B cell (primary cell): ENCODE measurements around the gene RPL41. TPM values are rescaled to one million over a fixed set of nuclear protein-coding genes. Genes with fewer than 3 reads are reported as not detected.

ENCODE experiments used
- ATAC-seq: fragments of 200-7000 bp; cut with Tn5 transposase; one replicate; pipeline ENCODE4 v1.10.0; 2021; ENCODE audit warnings: low read depth, mild to moderate bottlenecking, moderate number of reproducible peaks, moderate library complexity
- CTCF ChIA-PET: fragments of 350-600 bp; sonication (Branson Sonifier 250); formaldehyde crosslinking; loops from one replicate; lab custom pipeline; 2021; ENCODE audit warnings: antibody characterized with exemption, inconsistent platforms; lab: Charles Lee
- POLR2A ChIA-PET: fragments of 350-600 bp; sonication (Branson Sonifier 250); formaldehyde crosslinking; loops from one replicate; lab custom pipeline; 2021; ENCODE audit warnings: antibody characterized with exemption; lab: Charles Lee
- DNase-seq: peaks from one replicate; pipeline ENCODE4 v3.0.0; 2013
- H2AFZ ChIP-seq: 2 replicates; pipeline ENCODE4 v1.6.1; 2012; ENCODE audit warnings: mild to moderate bottlenecking, low read depth, low read length; ENCODE audit not compliant: insufficient read depth, poor library complexity, severe bottlenecking
- H3K27ac ChIP-seq, 2 donors: 1 replicate in 1 of 2; 2 replicates in 1 of 2; pipeline ENCODE4 v1.5.1; 2012 to 2013; ENCODE audit warnings: low read length in 2 of 2, mild to moderate bottlenecking in 2 of 2, moderate library complexity in 1 of 2
- H3K27me3 ChIP-seq, 4 experiments: fragments of 200-600 bp in 1 of 4; sonication (generic) in 1 of 4; replicated peaks in 1 of 4; 1 replicate in 2 of 4; 2 replicates in 2 of 4; pipeline versions ENCODE4 v1.6.1 to v1.7.0; 2013 to 2016; ENCODE audit warnings: low read length in 3 of 4, mild to moderate bottlenecking in 2 of 4, mixed read lengths in 1 of 4, moderate library complexity in 1 of 4; ENCODE audit not compliant: insufficient read depth in 4 of 4, control insufficient read depth in 3 of 4; ENCODE audit errors: control extremely low read depth in 1 of 4
- H3K36me3 ChIP-seq, 2 experiments: replicated peaks in 1 of 2; 1 replicate in 1 of 2; 2 replicates in 1 of 2; pipeline versions ENCODE4 v1.6.1 to v1.7.1; 2013; ENCODE audit warnings: low read length in 1 of 2; ENCODE audit not compliant: insufficient read depth in 2 of 2, control insufficient read depth in 1 of 2; ENCODE audit errors: control extremely low read depth in 1 of 2, extremely low read depth in 1 of 2
- H3K4me1 ChIP-seq, 2 donors: fragments of 200-600 bp in 1 of 2; sonication (generic) in 1 of 2; 1 replicate in 1 of 2; 2 replicates in 1 of 2; pipeline versions ENCODE4 v1.5.1 to v1.6.1; 2013 to 2017; ENCODE audit warnings: low read length in 2 of 2; ENCODE audit not compliant: control insufficient read depth in 2 of 2, insufficient read depth in 2 of 2
- H3K4me2 ChIP-seq: replicated peaks from 2 replicates; pipeline ENCODE3; 2012; ENCODE audit warnings: mild to moderate bottlenecking, low read depth, low read length; ENCODE audit not compliant: poor library complexity, severe bottlenecking
- H3K4me3 ChIP-seq, 5 experiments: fragments of 200-600 bp in 1 of 5; sonication (generic) in 1 of 5; 1 replicate in 3 of 5; 2 replicates in 2 of 5; pipeline versions ENCODE4 v1.5.1 to v1.7.0; 2011 to 2016; ENCODE audit warnings: low read length in 4 of 5, mild to moderate bottlenecking in 4 of 5, low read depth in 2 of 5, control low read depth in 1 of 5, moderate library complexity in 1 of 5; ENCODE audit not compliant: insufficient read depth in 1 of 5; ENCODE audit errors: control extremely low read depth in 1 of 5, extremely low read depth in 1 of 5
- H3K79me2 ChIP-seq: fragments of 200-600 bp; sonication (generic); one replicate; pipeline ENCODE4 v1.6.0; 2016; ENCODE audit warnings: low read length; ENCODE audit not compliant: control insufficient read depth, insufficient read depth
- H3K9ac ChIP-seq: fragments of 200-600 bp; sonication (generic); 2 replicates; pipeline ENCODE4 v1.6.1; 2017; ENCODE audit warnings: mild to moderate bottlenecking, low read length, moderate library complexity
- H3K9me3 ChIP-seq, 3 donors: one replicate each; pipeline versions ENCODE4 v1.6.1 to v1.7.1; 2013; ENCODE audit warnings: low read length in 2 of 3; ENCODE audit not compliant: control insufficient read depth in 2 of 3, insufficient read depth in 1 of 3; ENCODE audit errors: control extremely low read depth in 1 of 3
- H4K20me1 ChIP-seq: 2 replicates; pipeline ENCODE4 v1.6.0; 2012; ENCODE audit warnings: mild to moderate bottlenecking, low read length; ENCODE audit not compliant: insufficient read depth, control insufficient read depth, poor library complexity, severe bottlenecking
- H3K27ac Mint-ChIP-seq: one replicate; pipeline ENCODE4 v1.8.0; 2021; ENCODE audit warnings: mixed read lengths
- H3K27me3 Mint-ChIP-seq: one replicate; pipeline ENCODE4 v1.8.0; 2021; ENCODE audit warnings: mixed read lengths
- H3K4me1 Mint-ChIP-seq: one replicate; pipeline ENCODE4 v1.8.0; 2021; ENCODE audit warnings: mixed read lengths
- H3K4me3 Mint-ChIP-seq: one replicate; pipeline ENCODE4 v1.8.0; 2021; ENCODE audit warnings: mixed read lengths
- H3K9me3 Mint-ChIP-seq: one replicate; pipeline ENCODE4 v1.8.0; 2022; ENCODE audit warnings: mixed read lengths; ENCODE audit not compliant: insufficient read depth
- CTCF ChIP-seq: fragments of 200-600 bp; IDR thresholded peaks from one replicate; pipeline ENCODE4 v1.8.0; 2022; ENCODE audit warnings: antibody characterized with exemption, mild to moderate bottlenecking
- EZH2 ChIP-seq: IDR thresholded peaks from 2 replicates; pipeline ENCODE4 v1.6.1; 2012; ENCODE audit warnings: borderline replicate concordance, low read depth, mild to moderate bottlenecking, moderate library complexity, low read length; ENCODE audit not compliant: insufficient read depth, poor library complexity, severe bottlenecking
- WGBS: methylation state at CpG from one replicate; pipeline ENCODE4 v1.1.5; 2013; ENCODE audit warnings: missing lambda C conversion rate; ENCODE audit not compliant: insufficient coverage; 5-methylcytosine and 5-hydroxymethylcytosine counted together
- intact Hi-C: fragments of 100-400 bp; cut with micrococcal nuclease; formaldehyde crosslinking; loops from one replicate; pipeline ENCODE4 v1.10.0; 2022
- polyA plus RNA-seq: library from polyadenylated mRNA; depleted of rRNA; stranded (reverse); fragments of >200 nt; gene quantifications from 2 replicates; pipeline ENCODE4 v1.2.3, GENCODE V29; 2012
- total RNA-seq, 2 donors: library from RNA; stranded (reverse); fragments of 120-200 nt in 1 of 2; gene quantifications; 1 replicate in 1 of 2; 2 replicates in 1 of 2; pipeline versions ENCODE4 v1.2.3 to v1.2.4, GENCODE V29; 2013 to 2022

The RPL41 gene
- total and polyA plus RNA-seq, 2 donors (not counting 1 experiment from before 2014, with no cell fraction given) = 4,738 to 10,371 TPM

DNA sequence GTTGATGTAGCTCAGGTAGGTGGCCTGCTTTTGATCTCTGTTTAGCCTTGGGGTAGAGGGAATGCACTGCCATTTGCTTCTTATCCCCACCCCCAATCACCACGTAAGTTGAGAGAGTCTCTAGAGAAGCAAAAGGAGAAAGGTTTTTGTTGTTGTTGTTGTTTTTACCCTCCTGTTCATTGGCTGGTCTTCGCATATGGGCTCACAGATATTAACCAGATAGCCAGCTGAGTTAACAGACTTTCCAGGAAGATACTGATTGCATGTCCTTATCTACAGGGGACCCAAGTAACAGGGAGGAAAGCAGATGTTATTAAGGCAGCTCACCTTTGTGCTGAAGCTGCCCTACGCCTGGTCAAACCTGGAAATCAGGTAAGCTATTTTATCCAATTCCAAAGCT, 9.2 kb upstream of the RPL41 start:
- H3K79me2 ChIP-seq = peaks cover 27% of the 10 kb centered on the region
- ATAC-seq = no peak

More for the DNA sequence above, 9.2 kb upstream of the RPL41 start:
- no peak for TF ChIP-seq EZH2
- TF ChIP-seq CTCF = no peak
- Histone ChIP-seq H3K27me3 (no peaks in the 10 kb centered on the region), H3K27ac (no peak overlapping the region), H3K4me3 (no peak overlapping the region), H4K20me1 (no peaks in the 10 kb centered on the region), H3K4me1 (peaks cover 18 to 23% of the 10 kb centered on the region in 2 donors), H3K9ac (no peak overlapping the region), H3K4me2 (no peak overlapping the region), H3K9me3 (no peaks in the 10 kb centered on the region), H2AFZ (no peak overlapping the region), H3K36me3 (peaks cover 0 to 52% of the 10 kb centered on the region in 2 experiments)
- POLR2A ChIA-PET = interaction anchor here (0.6 to 1.9 kb wide), 3 partner anchors 9 to 54 kb away, joined by 3 to 9 read pairs (median 4); partner anchors contain the start of genes MYL6B and RPL41
- CTCF ChIA-PET = interaction anchor here (1.2 to 2.8 kb wide), 2 partner anchors 11 to 82 kb away, joined by 4 to 11 read pairs; partner anchors contain the start of genes SMARCC2 and ZC3H10
- Mint-ChIP-seq H3K27ac (no peak overlapping the region), H3K4me3 (no peak overlapping the region), H3K27me3 (no peaks in the 10 kb centered on the region), H3K4me1 (peaks cover 38% of the 10 kb centered on the region), H3K9me3 (no peaks in the 10 kb centered on the region)
- DNase-seq = no peak
- 95% methylated on average over 2 of the region's 3 CpGs for WGBS
- intact Hi-C loops = no loop called here
